OCI-LY1 (cell line): ENCODE measurements around the gene UGCG.

Experiments used
- CTCF ChIP-seq: fragments of 200-600 bp; sonication (generic), shearing (Covaris generic); IDR thresholded peaks from 2 replicates; pipeline ENCODE4 v1.5.1; 2017; ENCODE audit warnings: mild to moderate bottlenecking, antibody characterized with exemption, low read length, moderate library complexity, mixed read lengths
- EZH2 ChIP-seq: fragments of 200-600 bp; sonication (generic), shearing (Covaris generic); IDR thresholded peaks from 2 replicates; pipeline ENCODE4 v1.8.0; 2017; ENCODE audit warnings: borderline replicate concordance, mixed run types, mild to moderate bottlenecking, antibody characterized with exemption, low read length, moderate library complexity, mixed read lengths

DNA sequence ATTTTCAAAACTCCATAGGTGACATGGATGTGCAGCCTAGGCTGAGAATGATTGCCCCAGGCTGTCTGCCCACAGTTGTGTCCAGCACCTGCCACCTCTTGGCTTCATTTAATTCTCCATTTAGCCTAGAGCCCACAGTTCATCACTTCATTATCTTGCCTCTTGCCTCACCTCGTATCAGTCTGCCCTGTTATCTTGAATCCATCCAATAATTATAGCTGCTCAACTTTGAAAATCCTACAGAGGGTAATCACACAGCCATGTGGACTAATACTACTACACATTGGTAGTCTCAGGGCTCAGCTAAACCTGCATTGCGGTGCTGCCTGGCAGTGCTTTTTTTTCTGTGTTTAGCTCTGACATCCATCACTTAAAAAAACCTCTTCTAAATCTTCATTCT lies 7.4 kb downstream of the UGCG start:
- TF ChIP-seq CTCF (no peak), EZH2 (no peak)
